T-cell (primary cell): ENCODE measurements around the gene CRIP1. TPM values are rescaled to one million over a fixed set of nuclear protein-coding genes. Genes with fewer than 3 reads are reported as not detected.

Experiments used
- total RNA-seq, 35 experiments: library from RNA in 6 of 35; stranded (reverse) in 6 of 35; fragments of 120-200 nt in 1 of 35; gene quantifications; one replicate each; pipeline versions ENCODE4 v1.2.1 to v1.2.4 and lab custom pipeline; 2013 to 2026

The CRIP1 gene
- total RNA-seq, 5 donors from 2014 or later (not counting 1 experiment from before 2014, with no cell fraction given) = 224 to 477 (median 329) TPM

Other genes with a start within 250 kb of the CRIP1 start
- gene BTBD6, start 238.4 kb upstream of the CRIP1 start, total RNA-seq = 10 to 100 TPM; 36.0 to 55.1 (median 43.3) TPM
- gene BRF1, start 185.9 kb upstream of the CRIP1 start, total RNA-seq = 10 to 100 TPM; 57.7 to 70.5 (median 66.5) TPM
- gene PACS2, start 172.1 kb upstream of the CRIP1 start, total RNA-seq = 10 to 100 TPM; 70.9 to 86.9 (median 78.0) TPM
- gene TEX22, start 88.3 kb upstream of the CRIP1 start, total RNA-seq = 1 to 10 TPM in 4 of 5 donors, under 1 TPM in 1; 0.93 to 9.0 (median 6.0) TPM
- gene MTA1, start 67.1 kb upstream of the CRIP1 start, total RNA-seq = 100 to 1,000 TPM; 111 to 152 (median 141) TPM
- 10 to 100 TPM in 4 of 5 donors, 1 to 10 TPM in 1; 6.4 to 38.7 (median 19.7) TPM for gene CRIP2, start 12.1 kb upstream of the CRIP1 start, total RNA-seq
- gene TEDC1, start 4.4 kb downstream of the CRIP1 start, total RNA-seq = 100 to 1,000 TPM in 1 of 5 donors, 10 to 100 TPM in 4; 32.8 to 186 (median 37.5) TPM
- gene TMEM121, start 39.7 kb downstream of the CRIP1 start, total RNA-seq = 1 to 10 TPM; 1.8 to 6.7 (median 4.0) TPM